ENCODE measurements around the gene HOXA6. TPM values are rescaled to one million over a fixed set of nuclear protein-coding genes. Genes with fewer than 3 reads are reported as not detected.
A peak's percentile ranks its signal among the peaks of the same experiment; 100 is the strongest.

Gene HOXA6
- total and polyA plus RNA-seq, 2 donors (not counting 1 experiment from before 2014, with no cell fraction given) = 0.18 to 0.49 TPM

DNA sequence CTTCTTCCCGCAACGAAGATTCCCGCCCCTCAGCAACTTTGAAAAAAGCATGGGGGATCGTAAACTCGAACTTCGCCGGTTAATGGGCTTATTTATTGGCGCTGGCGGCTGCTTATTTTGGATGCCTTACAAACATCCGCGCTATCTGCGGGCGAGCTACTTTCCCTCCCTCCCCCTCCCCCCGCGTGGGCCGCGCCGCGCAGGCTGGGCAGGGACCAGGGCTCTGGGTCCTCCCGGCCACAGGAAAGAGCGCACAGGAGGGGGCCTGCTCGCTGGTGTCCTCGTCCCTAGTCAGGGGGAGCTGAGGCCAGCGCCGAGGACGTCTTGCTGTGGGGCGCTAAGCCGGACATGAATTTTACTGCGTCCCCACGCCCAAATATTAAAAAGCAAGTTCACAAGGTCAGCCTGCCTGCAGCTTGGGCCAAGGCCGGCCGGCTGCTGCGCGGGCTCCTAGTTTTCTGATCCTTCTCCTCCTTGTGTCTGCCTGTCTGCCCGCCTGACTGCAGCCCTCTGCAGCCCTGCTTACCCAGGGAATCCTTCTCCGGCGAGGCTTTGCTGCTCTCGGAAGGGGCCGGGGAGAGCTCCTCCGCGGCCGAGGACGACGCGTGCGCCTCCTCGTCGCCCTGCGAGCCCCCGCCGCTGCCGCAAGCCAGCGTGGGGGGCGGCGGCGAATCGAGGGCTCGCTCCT lies 25.4 kb upstream of the HOXA6 start:
- Histone ChIP-seq H3K27me3 (replicated peaks in 1 of 4; ENCODE audit: control extremely low read depth in 1 of 4, control insufficient read depth in 3 of 4, insufficient read depth in 4 of 4, low read length in 3 of 4) (peaks cover 0 to 96% (median 81%) of the 10 kb centered on the region in 4 experiments), H3K4me2 (replicated peaks; ENCODE audit: low read depth, low read length, poor library complexity, severe bottlenecking) (peak overlapping the region; percentile 93), H3K4me1 (ENCODE audit: control insufficient read depth in 2 of 2, insufficient read depth in 2 of 2, low read length in 2 of 2) (peaks cover 38 to 63% of the 10 kb centered on the region in 2 donors), H2AFZ (ENCODE audit: insufficient read depth, low read depth, low read length, poor library complexity, severe bottlenecking) (peak overlapping the region; percentile 64), H3K27ac (ENCODE audit: low read length in 2 of 2) (no peak overlapping the region), H3K9me3 (ENCODE audit: control extremely low read depth in 1 of 3, control insufficient read depth in 2 of 3, insufficient read depth in 1 of 3, low read length in 2 of 3) (peaks cover 0 to 64% (median 15%) of the 10 kb centered on the region in 3 donors), H3K79me2 (ENCODE audit: control insufficient read depth, insufficient read depth, low read length) (no peaks in the 10 kb centered on the region), H4K20me1 (ENCODE audit: control insufficient read depth, insufficient read depth, low read length, poor library complexity, severe bottlenecking) (peaks cover 8% of the 10 kb centered on the region), H3K4me3 (ENCODE audit: control extremely low read depth in 1 of 5, extremely low read depth in 1 of 5, insufficient read depth in 1 of 5, low read depth in 2 of 5, low read length in 4 of 5) (peak overlapping the region in 3 of 5 experiments; percentile 36 to 55 (median 51)), H3K9ac (ENCODE audit: low read length) (peak overlapping the region; percentile 61), H3K36me3 (replicated peaks in 1 of 2; ENCODE audit: control extremely low read depth in 1 of 2, control insufficient read depth in 1 of 2, extremely low read depth in 1 of 2, insufficient read depth in 2 of 2, low read length in 1 of 2) (no peaks in the 10 kb centered on the region)
- peaks cover 55% of the 10 kb centered on the region for H3K27me3 Mint-ChIP-seq
- WGBS (ENCODE audit: insufficient coverage) = 3% methylated on average over 56 of the region's 58 CpGs
- DNase-seq (no peak), ATAC-seq (ENCODE audit: low read depth) (no peak)
- ChIA-PET POLR2A (interaction anchor here (0.8 kb wide), 1 partner anchor 22 kb away, joined by 3 read pairs; no protein-coding TSS in a partner anchor), CTCF (interaction anchor here (0.7 to 2.8 kb wide), 8 partner anchors 9 to 1306 kb away, joined by 3 to 10 read pairs (median 4); no protein-coding TSS in a partner anchor)
- no peaks in the 10 kb centered on the region for H3K9me3 Mint-ChIP-seq (ENCODE audit: insufficient read depth)
- H3K27ac Mint-ChIP-seq = no peak overlapping the region
- H3K4me3 Mint-ChIP-seq = peak overlapping the region; percentile 54
- H3K4me1 Mint-ChIP-seq = peaks cover 19% of the 10 kb centered on the region
- intact Hi-C loops (cut with micrococcal nuclease) = loop anchor here (1.0 kb wide), 1 partner anchor 11 kb away; no protein-coding TSS in a partner anchor
- no peak for TF ChIP-seq EZH2 (IDR thresholded peaks at IDR 0.05; ENCODE audit: borderline replicate concordance, insufficient read depth, low read depth, low read length, poor library complexity, severe bottlenecking)
- TF ChIP-seq, protein P1, sequence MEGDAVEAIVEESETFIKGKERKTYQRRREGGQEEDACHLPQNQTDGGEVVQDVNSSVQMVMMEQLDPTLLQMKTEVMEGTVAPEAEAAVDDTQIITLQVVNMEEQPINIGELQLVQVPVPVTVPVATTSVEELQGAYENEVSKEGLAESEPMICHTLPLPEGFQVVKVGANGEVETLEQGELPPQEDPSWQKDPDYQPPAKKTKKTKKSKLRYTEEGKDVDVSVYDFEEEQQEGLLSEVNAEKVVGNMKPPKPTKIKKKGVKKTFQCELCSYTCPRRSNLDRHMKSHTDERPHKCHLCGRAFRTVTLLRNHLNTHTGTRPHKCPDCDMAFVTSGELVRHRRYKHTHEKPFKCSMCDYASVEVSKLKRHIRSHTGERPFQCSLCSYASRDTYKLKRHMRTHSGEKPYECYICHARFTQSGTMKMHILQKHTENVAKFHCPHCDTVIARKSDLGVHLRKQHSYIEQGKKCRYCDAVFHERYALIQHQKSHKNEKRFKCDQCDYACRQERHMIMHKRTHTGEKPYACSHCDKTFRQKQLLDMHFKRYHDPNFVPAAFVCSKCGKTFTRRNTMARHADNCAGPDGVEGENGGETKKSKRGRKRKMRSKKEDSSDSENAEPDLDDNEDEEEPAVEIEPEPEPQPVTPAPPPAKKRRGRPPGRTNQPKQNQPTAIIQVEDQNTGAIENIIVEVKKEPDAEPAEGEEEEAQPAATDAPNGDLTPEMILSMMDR (IDR thresholded peaks at IDR 0.05) = no peak

DNA sequence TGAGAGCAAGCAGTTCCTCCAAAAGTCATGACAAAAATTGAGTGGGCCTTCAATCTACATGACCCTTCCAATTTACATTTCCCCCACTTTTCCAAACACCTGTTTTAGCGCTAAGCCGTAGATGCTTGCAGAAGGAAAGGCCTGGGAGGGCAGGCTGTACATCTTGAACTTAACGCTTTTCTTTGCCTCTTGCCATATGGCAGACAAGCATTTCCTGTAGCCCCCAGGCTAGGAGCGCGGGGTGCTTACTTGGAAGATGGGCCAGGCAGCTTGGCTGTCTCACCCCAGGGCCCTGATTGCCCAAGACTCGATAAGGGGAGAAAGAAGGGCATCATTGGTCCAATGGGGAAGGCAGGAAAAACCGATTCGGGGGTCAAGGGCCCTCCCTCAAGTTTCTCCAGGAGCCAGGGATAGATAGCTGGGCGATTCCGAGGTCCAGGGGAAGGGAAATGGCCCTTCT lies 24.8 kb upstream of the HOXA6 start:
- TF ChIP-seq, protein P1 (IDR thresholded peaks at IDR 0.05) = no peak
- ATAC-seq (ENCODE audit: low read depth) (no peak), DNase-seq (peak; percentile 48)
- no peak overlapping the region for H2AFZ ChIP-seq (ENCODE audit: insufficient read depth, low read depth, low read length, poor library complexity, severe bottlenecking)
- Mint-ChIP-seq H3K4me3 (peak overlapping the region; percentile 44), H3K9me3 (ENCODE audit: insufficient read depth) (no peaks in the 10 kb centered on the region), H3K27me3 (peaks cover 56% of the 10 kb centered on the region), H3K27ac (peak overlapping the region; percentile 23), H3K4me1 (peaks cover 19% of the 10 kb centered on the region)
- peaks cover 0 to 68% (median 16%) of the 10 kb centered on the region in 3 donors for H3K9me3 ChIP-seq (ENCODE audit: control extremely low read depth in 1 of 3, control insufficient read depth in 2 of 3, insufficient read depth in 1 of 3, low read length in 2 of 3)
- H3K4me3 ChIP-seq (ENCODE audit: control extremely low read depth in 1 of 5, extremely low read depth in 1 of 5, insufficient read depth in 1 of 5, low read depth in 2 of 5, low read length in 4 of 5) = no peak overlapping the region
- H3K27me3 ChIP-seq (replicated peaks in 1 of 4; ENCODE audit: control extremely low read depth in 1 of 4, control insufficient read depth in 3 of 4, insufficient read depth in 4 of 4, low read length in 3 of 4) = peaks cover 0 to 96% (median 80%) of the 10 kb centered on the region in 4 experiments
- CTCF ChIA-PET = interaction anchor here (0.9 to 2.8 kb wide), 6 partner anchors 10 to 1306 kb away, joined by 3 to 10 read pairs (median 4); no protein-coding TSS in a partner anchor
- no peak overlapping the region for H3K4me2 ChIP-seq (replicated peaks; ENCODE audit: low read depth, low read length, poor library complexity, severe bottlenecking)
- intact Hi-C loops (cut with micrococcal nuclease) = no loop called here
- 9% methylated on average over 10 of the region's 10 CpGs for whole genome bisulfite sequencing (ENCODE audit: insufficient coverage)
- POLR2A ChIA-PET = no interaction called here
- no peaks in the 10 kb centered on the region for H3K79me2 ChIP-seq (ENCODE audit: control insufficient read depth, insufficient read depth, low read length)
- no peak overlapping the region for H3K9ac ChIP-seq (ENCODE audit: low read length)
- peaks cover 8% of the 10 kb centered on the region for H4K20me1 ChIP-seq (ENCODE audit: control insufficient read depth, insufficient read depth, low read length, poor library complexity, severe bottlenecking)
- peaks cover 38 to 63% of the 10 kb centered on the region in 2 donors for H3K4me1 ChIP-seq (ENCODE audit: control insufficient read depth in 2 of 2, insufficient read depth in 2 of 2, low read length in 2 of 2)
- H3K36me3 ChIP-seq (replicated peaks in 1 of 2; ENCODE audit: control extremely low read depth in 1 of 2, control insufficient read depth in 1 of 2, extremely low read depth in 1 of 2, insufficient read depth in 2 of 2, low read length in 1 of 2) = no peaks in the 10 kb centered on the region
- H3K27ac ChIP-seq (ENCODE audit: low read length in 2 of 2) = no peak overlapping the region

Data from B cell (primary cell).